Fibroblast of lung (primary cell): ENCODE results near the gene LDB1. TPM values are rescaled to one million over a fixed set of nuclear protein-coding genes. Genes with fewer than 3 reads are reported as not detected.

ENCODE experiments used
- DNase-seq, 2 donors: peaks; one replicate each; pipeline versions ENCODE4 v3.0.0 to v3.0.0-alpha.2; 2010; ENCODE audit warnings: low read depth in 2 of 2
- H2AFZ ChIP-seq: 2 replicates; pipeline ENCODE4 v1.5.1; 2012; ENCODE audit warnings: low read length, control low read depth, inconsistent platforms
- H3K27ac ChIP-seq: 2 replicates; pipeline ENCODE4 v1.5.1; 2011; ENCODE audit warnings: low read length, control low read depth; ENCODE audit not compliant: insufficient read depth
- H3K27me3 ChIP-seq: 2 replicates; pipeline ENCODE4 v1.5.1; 2011; ENCODE audit warnings: mild to moderate bottlenecking, low read length; ENCODE audit not compliant: control insufficient read depth, insufficient read depth
- H3K36me3 ChIP-seq: 2 replicates; pipeline ENCODE4 v1.5.1; 2011; ENCODE audit warnings: low read length; ENCODE audit not compliant: control insufficient read depth, insufficient read depth
- H3K4me1 ChIP-seq: 2 replicates; pipeline ENCODE4 v1.5.1; 2011; ENCODE audit warnings: low read length; ENCODE audit not compliant: control insufficient read depth, insufficient read depth; ENCODE audit errors: extremely low read depth
- H3K4me2 ChIP-seq: 2 replicates; pipeline ENCODE4 v1.5.1; 2011; ENCODE audit warnings: low read length, control low read depth; ENCODE audit not compliant: insufficient read depth; ENCODE audit errors: extremely low read depth
- H3K4me3 ChIP-seq, 4 experiments: fragments of 200-600 bp in 1 of 4; sonication (generic) in 1 of 4; replicated peaks in 1 of 4; 2 replicates each; pipeline ENCODE4 v1.5.1; 2011 to 2016; ENCODE audit warnings: low read length in 4 of 4, low read depth in 3 of 4, mild to moderate bottlenecking in 3 of 4, control low read depth in 2 of 4, inconsistent platforms in 1 of 4, mixed read lengths in 1 of 4; ENCODE audit not compliant: insufficient read depth in 1 of 4; ENCODE audit errors: control extremely low read depth in 1 of 4
- H3K79me2 ChIP-seq: 2 replicates; pipeline ENCODE4 v1.5.1; 2012; ENCODE audit warnings: mild to moderate bottlenecking, low read length, inconsistent platforms; ENCODE audit not compliant: control insufficient read depth, insufficient read depth
- H3K9ac ChIP-seq: 2 replicates; pipeline ENCODE4 v1.5.1; 2011; ENCODE audit warnings: mild to moderate bottlenecking, low read length, control low read depth; ENCODE audit not compliant: insufficient read depth
- H3K9me3 ChIP-seq: 2 replicates; pipeline ENCODE4 v1.5.1; 2012; ENCODE audit warnings: low read depth, low read length; ENCODE audit not compliant: control insufficient read depth, insufficient read depth
- H4K20me1 ChIP-seq: 2 replicates; pipeline ENCODE4 v1.5.1; 2011; ENCODE audit warnings: low read length; ENCODE audit not compliant: control insufficient read depth, insufficient read depth; ENCODE audit errors: extremely low read depth
- EZH2 ChIP-seq: IDR thresholded peaks from 2 replicates; pipeline ENCODE4 v1.5.1; 2012; ENCODE audit warnings: low read length, control low read depth, mild to moderate bottlenecking; ENCODE audit errors: missing control alignments
- polyA plus RNA-seq, 2 donors: library from polyadenylated mRNA; depleted of rRNA in 1 of 2; stranded (reverse) in 1 of 2; unstranded in 1 of 2; fragments of >200 nt; gene quantifications; 2 replicates each; pipeline ENCODE4 v1.2.1, GENCODE V29; 2011 to 2012; ENCODE audit warnings: missing spikeins in 1 of 2
- total RNA-seq: library from RNA; depleted of rRNA; stranded (reverse); fragments of >200 nt; gene quantifications from 2 replicates; pipeline ENCODE4 v1.2.1, GENCODE V29; 2014
- TF ChIP-seq, protein P1 (sequence below), 2 donors: IDR thresholded peaks in 1 of 2; conservative IDR thresholded peaks in 1 of 2; 1 replicate in 1 of 2; 2 replicates in 1 of 2; pipeline ENCODE4 v1.5.1; 2011 to 2012; ENCODE audit warnings: low read length in 2 of 2, control low read depth in 1 of 2, inconsistent platforms in 1 of 2, low read depth in 1 of 2, mild to moderate bottlenecking in 1 of 2

The LDB1 gene
- total and polyA plus RNA-seq, 2 donors (not counting 1 experiment from before 2014, with no cell fraction given), result 45.1 to 50.6 TPM

DNA sequence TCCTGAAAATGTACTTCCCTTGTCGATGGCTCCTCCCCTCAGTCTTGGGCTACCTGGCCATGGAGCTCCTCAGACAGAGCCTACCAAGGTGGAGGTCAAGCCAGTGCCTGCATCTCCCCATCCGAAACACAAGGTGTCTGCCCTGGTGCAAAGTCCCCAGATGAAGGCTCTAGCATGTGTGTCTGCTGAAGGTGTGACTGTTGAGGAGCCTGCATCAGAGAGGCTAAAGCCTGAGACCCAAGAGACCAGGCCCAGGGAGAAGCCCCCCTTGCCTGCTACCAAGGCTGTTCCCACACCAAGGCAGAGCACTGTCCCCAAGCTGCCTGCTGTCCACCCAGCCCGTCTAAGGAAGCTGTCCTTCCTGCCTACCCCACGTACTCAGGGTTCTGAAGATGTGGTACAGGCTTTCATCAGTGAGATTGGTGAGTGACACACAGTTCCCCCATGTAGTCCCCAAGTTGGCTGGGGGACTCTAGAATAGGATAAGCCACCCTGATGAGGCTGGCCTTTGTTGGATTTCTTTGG, 21.5 kb upstream of the LDB1 start:
- H4K20me1 ChIP-seq, result no peaks in the 10 kb centered on the region
- no peak overlapping the region for H3K27ac ChIP-seq
- no peaks in the 10 kb centered on the region for H3K9me3 ChIP-seq
- no peak overlapping the region for H2AFZ ChIP-seq
- H3K27me3 ChIP-seq, result no peaks in the 10 kb centered on the region
- H3K4me2 ChIP-seq, result no peak overlapping the region
- no peaks in the 10 kb centered on the region for H3K4me1 ChIP-seq
- H3K79me2 ChIP-seq, result peaks cover 57% of the 10 kb centered on the region
- peaks cover 36% of the 10 kb centered on the region for H3K36me3 ChIP-seq
- DNase-seq, result no peak
- H3K4me3 ChIP-seq, result no peak overlapping the region
- no peak overlapping the region for H3K9ac ChIP-seq
- TF ChIP-seq, protein P1, sequence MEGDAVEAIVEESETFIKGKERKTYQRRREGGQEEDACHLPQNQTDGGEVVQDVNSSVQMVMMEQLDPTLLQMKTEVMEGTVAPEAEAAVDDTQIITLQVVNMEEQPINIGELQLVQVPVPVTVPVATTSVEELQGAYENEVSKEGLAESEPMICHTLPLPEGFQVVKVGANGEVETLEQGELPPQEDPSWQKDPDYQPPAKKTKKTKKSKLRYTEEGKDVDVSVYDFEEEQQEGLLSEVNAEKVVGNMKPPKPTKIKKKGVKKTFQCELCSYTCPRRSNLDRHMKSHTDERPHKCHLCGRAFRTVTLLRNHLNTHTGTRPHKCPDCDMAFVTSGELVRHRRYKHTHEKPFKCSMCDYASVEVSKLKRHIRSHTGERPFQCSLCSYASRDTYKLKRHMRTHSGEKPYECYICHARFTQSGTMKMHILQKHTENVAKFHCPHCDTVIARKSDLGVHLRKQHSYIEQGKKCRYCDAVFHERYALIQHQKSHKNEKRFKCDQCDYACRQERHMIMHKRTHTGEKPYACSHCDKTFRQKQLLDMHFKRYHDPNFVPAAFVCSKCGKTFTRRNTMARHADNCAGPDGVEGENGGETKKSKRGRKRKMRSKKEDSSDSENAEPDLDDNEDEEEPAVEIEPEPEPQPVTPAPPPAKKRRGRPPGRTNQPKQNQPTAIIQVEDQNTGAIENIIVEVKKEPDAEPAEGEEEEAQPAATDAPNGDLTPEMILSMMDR (conservative IDR thresholded peaks at IDR 0.05 in 1 of 2, IDR thresholded peaks at IDR 0.05 in 1 of 2; ENCODE audit: low read depth in 1 of 2, low read length in 2 of 2), result no peak
- TF ChIP-seq EZH2, result no peak

- no peak overlapping the region for H3K4me2 ChIP-seq
- H4K20me1 ChIP-seq, result no peaks in the 10 kb centered on the region
- H3K4me1 ChIP-seq, result no peaks in the 10 kb centered on the region
- H3K27me3 ChIP-seq, result no peaks in the 10 kb centered on the region
- no peak overlapping the region for H3K9ac ChIP-seq
- H3K9me3 ChIP-seq, result no peaks in the 10 kb centered on the region
- H3K79me2 ChIP-seq, result peaks cover 63% of the 10 kb centered on the region
- no peak for DNase-seq
- H3K4me3 ChIP-seq, result no peak overlapping the region
- TF ChIP-seq EZH2, result no peak
- TF ChIP-seq, protein P1 (conservative IDR thresholded peaks at IDR 0.05 in 1 of 2, IDR thresholded peaks at IDR 0.05 in 1 of 2; ENCODE audit: low read depth in 1 of 2, low read length in 2 of 2), result no peak
- no peak overlapping the region for H2AFZ ChIP-seq
- peaks cover 35% of the 10 kb centered on the region for H3K36me3 ChIP-seq
- H3K27ac ChIP-seq, result no peak overlapping the region
Measured at GRCh38 chr10:102140913-102141540, 20.9 kb upstream of the LDB1 start.

DNA sequence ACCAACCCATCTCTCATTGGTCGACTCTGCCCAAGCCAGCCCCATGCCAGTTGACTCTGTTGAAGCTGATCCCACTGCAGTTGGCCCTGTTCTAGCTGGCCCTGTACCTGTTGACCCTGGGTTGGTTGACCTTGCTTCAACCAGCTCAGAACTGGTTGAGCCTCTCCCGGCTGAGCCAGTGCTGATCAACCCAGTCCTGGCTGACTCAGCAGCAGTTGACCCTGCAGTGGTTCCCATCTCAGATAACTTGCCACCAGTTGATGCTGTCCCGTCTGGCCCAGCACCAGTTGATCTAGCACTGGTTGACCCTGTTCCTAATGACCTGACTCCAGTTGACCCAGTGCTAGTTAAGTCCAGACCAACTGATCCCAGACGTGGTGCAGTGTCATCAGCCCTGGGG, 20.1 kb upstream of the LDB1 start:
- H3K4me2 ChIP-seq, result no peak overlapping the region
- no peak overlapping the region for H3K4me3 ChIP-seq
- H4K20me1 ChIP-seq, result no peaks in the 10 kb centered on the region

More for the DNA sequence above, 20.1 kb upstream of the LDB1 start:
- Histone ChIP-seq H3K9me3 (no peaks in the 10 kb centered on the region), H3K27me3 (no peaks in the 10 kb centered on the region), H3K9ac (no peak overlapping the region), H3K36me3 (peaks cover 35% of the 10 kb centered on the region), H3K79me2 (peaks cover 71% of the 10 kb centered on the region), H2AFZ (no peak overlapping the region), H3K4me1 (no peaks in the 10 kb centered on the region), H3K27ac (no peak overlapping the region)
- TF ChIP-seq, protein P1 (conservative IDR thresholded peaks at IDR 0.05 in 1 of 2, IDR thresholded peaks at IDR 0.05 in 1 of 2; ENCODE audit: low read depth in 1 of 2, low read length in 2 of 2), result no peak
- TF ChIP-seq EZH2, result no peak
- DNase-seq, result no peak
